GM19463 (cell line): ENCODE results near the gene SBF2.
"Not testable (repeated sequence)": the region's sequence is repeated elsewhere in the genome, so short reads cannot be mapped to it uniquely, and the experiment has no call there.

Source experiments
- ATAC-seq: cut with Tn5 transposase; IDR thresholded peaks from one replicate; pipeline ENCODE4 v1.9.1; 2021; ENCODE audit warnings: mild to moderate bottlenecking, moderate library complexity; ENCODE audit not compliant: unreplicated experiment

The SBF2 gene

DNA sequence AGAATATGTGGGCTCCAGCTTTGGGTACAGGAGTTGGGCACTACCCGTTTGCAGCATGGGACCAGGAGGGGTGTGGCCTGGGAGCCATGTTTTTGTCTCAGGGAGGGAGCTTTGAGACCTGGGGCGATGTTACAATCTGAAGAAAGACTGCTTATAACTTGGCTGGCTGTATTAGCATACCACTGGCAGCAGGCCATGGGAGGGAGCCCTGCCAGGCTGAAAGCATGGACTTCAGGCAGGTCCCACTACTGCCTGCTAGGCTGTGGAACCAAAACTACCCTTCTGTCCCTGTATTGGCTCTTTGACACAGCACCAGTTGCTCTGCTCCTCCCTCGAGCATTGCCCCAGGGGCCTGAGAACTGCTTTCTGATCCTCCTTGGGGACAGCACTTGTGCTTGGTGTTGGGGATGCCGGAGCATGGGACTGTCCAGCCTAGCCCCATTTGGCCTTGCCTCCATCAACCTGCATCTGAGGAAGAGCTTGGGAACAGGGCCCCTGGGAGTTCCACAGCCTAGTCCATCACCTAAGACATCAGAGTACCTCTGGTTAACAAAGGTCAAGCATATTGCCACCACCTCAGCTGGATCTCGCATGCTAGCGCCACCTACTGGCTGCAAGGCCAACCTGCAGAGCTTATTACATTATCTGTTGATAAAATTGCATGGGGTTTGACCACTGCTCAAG is 217.4 kb downstream of the SBF2 start:
- peak; percentile 73 for ATAC-seq

DNA sequence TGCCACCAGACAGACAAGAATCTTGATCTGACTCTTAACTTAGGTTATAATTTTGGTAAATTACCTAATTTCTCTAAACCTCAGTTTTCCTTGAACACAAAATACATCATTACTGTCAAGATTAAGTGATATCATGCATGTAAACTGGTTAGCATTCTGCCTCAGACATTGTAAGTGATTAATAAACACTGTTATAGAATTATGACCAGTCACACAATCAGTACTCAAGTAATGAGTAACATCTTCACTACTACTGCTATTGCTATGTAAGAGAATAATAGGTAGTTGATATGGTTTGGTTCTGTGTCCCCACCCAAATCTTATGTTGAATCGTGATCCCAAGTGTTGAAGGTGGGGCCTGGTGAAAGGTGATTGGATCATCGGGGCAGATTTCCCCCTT is 218.9 kb downstream of the SBF2 start:
- ATAC-seq, result no peak

- ATAC-seq, result no peak
Measured at GRCh38 chr11:10072841-10073240, 221.2 kb downstream of the SBF2 start.

DNA sequence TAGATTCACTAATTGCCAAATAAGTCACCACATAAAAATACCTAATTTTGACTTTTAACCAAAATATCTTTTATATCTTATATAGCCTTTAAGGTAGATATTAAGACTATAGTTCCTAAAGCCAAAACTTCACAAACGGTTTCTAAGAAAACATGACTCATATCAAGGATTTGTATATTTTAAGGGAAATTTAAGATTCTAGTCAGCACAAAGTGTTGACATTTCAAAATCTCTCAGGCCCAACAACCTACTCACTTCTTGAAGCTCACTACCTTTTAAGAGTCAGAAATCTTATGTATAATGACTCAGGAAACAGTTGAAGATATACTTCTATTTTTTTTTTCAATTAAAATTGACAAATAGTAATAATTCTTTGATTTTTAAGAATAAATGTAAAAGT is 221.9 kb downstream of the SBF2 start:
- no peak for ATAC-seq

GRCh38 chr11:10067629-10068300 is 226.3 kb downstream of the SBF2 start:
- no peak for ATAC-seq

GRCh38 chr11:10066441-10066840 is 227.6 kb downstream of the SBF2 start:
- ATAC-seq, result no peak

DNA sequence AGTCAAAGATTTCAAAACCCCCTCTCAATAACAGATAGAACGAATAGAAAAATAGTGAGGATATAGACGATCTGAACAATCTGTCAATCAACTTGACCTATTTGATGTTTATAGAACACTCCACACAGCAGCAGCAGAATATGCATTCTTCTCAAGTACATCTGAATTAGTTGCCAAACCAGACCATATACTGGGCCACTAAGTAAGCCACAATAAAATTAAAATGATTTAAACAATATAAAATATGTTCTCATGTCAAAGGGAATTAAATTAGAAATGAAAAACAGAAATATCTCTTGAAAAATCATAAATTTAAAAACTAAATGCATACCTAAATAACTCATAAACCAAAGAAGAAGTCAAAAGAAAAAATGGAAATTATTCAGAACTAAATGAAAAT is 229.2 kb downstream of the SBF2 start:
- no peak for ATAC-seq

GRCh38 chr11:10058356-10058755 is 235.7 kb downstream of the SBF2 start:
- ATAC-seq, result no peak

GRCh38 chr11:10051868-10052586 is 242.0 kb downstream of the SBF2 start:
- ATAC-seq, result no peak

DNA sequence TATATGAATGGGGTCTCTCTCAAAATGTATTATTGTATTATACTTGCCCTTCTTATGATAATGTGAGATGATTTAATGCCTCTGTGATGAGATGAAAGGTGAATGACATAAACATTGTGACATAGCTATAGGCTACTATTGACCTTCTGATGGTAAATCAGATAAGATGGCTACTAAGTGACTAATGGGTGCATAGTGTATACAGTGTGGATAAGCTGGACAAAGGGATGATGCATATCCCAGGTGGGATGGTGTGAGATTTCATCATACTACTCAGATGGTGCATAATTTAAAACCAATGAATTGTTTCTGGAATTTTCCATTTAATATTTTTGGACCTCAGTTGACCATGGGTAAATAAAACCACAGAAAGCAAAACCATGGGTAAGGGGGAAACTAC is 243.5 kb downstream of the SBF2 start:
- no peak for ATAC-seq

DNA sequence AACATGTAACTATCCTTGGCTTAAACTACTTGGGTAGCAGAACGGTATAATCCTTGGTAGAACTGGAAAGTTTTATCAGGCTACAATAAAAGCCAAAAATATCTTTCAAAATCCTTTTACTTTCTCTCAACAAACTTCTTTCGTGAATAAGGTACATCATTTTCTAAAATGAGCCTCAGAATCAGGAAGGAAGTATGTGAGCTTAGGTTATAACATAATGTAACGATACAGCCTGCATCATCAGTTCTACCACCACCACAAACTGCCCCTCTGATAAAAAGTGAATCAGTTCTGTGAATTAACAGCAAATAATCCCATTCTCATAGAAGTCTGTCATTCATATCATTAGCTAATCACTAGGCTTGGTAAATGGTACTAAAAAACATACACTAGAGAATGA is 244.3 kb downstream of the SBF2 start:
- ATAC-seq, result no peak

- ATAC-seq, result no peak
Measured at GRCh38 chr11:10048350-10048749, 245.7 kb downstream of the SBF2 start.

- ATAC-seq, result no peak
Measured at GRCh38 chr11:10044618-10045017, 249.4 kb downstream of the SBF2 start.

GRCh38 chr11:10042699-10043098 is 251.3 kb downstream of the SBF2 start:
- ATAC-seq, result no peak

DNA sequence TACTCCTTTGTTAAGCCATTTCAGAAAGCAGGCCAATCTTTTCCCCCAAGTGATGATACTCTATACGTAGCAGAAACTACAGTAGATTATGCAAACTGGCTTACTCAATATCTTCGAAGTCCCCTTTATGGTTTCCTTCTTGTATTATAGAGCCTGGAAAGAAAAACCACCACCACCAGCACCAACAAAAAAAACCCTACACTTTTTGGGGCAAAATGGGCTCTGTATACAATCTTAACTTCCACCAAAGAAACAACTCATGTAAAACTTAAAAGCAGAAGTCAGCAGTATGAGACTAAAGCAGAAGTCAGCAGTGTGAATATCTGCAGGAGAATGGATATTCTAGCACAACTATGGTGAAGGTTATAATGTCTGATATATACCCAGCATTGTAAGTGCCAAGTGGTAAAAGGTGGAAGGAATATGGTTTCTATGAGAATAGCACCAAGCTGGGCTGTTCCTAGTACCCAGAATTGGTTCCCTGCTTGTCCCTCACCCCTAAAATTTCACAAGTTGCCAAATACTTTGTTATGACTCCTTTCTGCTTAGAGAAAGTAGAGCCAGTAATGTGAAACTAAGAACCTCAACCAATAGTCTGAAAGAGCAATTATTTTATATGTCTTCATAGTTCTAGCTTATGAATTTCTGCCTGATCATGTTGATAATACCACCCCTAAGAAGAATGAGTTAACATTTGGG is 252.1 kb downstream of the SBF2 start:
- no peak for ATAC-seq

DNA sequence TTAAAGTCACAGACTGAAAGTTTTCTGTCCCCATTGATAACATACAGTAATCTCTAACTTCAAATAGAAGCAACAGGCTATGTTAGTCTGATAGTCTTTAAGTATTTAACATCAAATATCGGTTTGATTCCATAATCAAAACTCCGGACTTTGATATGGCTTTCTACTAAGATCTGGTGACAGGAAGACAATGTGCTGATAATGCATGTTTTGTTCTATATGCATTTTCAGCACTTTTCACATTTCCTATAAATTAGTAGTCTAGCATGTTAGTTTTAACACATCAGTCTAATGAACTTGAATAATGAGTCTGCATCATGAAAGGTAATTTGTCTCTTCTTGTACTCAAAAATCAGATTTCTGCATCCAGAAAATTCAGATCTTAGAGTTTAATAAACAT is 252.7 kb downstream of the SBF2 start:
- ATAC-seq, result no peak

DNA sequence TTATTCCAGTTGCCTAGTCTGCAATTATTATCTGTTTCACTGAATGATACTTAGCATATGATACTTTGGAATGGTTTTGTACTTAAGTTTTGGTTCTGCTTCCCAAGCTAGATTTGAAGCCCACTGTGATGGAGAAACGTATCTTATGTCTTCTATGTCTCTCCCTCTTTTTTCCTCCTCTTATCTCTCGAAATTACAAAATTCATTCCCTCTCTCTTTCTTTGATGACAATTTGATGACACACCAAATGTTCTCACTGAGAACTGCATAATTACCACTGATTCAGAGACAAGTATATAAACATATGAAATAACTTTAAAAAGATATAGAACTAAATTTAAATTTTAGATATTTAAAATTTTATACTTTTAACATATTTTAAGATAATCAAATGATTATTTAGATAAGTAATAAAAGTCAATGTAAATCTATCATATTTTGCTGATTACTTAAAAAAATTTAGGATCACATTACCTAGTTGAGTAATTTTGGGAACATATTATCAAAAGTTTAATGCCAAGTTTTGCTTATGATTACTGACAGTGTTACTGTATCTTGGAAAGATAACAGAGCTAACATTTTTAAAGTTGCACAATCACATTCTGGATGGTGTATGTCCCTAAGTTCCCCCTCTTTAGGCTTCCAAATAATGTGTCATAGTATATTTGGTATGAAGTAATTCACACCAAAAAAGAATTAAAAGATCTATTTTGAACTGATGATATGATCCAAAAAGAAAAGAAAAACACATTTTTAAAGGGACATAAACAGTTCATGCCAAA is 255.3 kb downstream of the SBF2 start:
- no peak for ATAC-seq

DNA sequence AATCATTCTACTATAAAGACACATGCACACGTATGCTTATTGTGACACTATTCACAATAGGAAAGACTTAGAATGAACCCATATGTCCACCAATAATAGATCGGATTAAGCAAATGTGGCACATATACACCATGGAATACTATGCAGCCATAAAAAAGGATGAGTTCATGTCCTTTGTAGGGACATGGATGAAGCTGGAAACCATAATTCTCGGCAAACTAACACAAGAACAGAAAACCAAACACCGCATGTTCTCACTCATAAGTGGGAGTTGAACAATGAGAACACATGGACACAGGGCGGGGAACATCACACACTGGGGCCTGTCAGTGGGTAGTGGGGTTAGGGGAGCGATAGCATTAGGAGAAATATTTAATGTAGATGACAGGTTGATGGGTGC is 258.1 kb downstream of the SBF2 start:
- not testable (repeated sequence) for ATAC-seq

GRCh38 chr11:10032935-10033334 is 261.1 kb downstream of the SBF2 start:
- ATAC-seq, result no peak

DNA sequence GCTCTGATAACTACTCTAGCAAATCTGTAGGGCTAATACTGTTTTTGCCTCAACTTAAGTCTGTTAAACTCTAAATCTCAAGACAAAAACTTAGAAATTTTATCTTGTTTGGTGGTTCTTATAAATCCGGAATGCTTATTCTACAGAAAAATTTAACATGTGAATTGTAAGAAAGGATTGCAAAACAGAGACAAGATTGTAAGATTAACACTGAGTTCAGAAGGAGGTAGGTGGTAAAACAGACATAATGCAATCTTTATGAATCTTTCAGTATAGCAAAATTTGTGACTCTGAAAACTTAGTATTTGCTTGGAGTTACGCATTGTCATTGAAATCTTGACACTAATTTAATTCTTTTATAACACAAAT is 263.9 kb downstream of the SBF2 start:
- no peak for ATAC-seq
